GM19099 (cell line): ENCODE measurements around the gene TAGLN2.

Source experiments
- POLR2A ChIP-seq: IDR thresholded peaks from 3 replicates; pipeline ENCODE4 v1.6.1; 2011; ENCODE audit warnings: low read depth; ENCODE audit not compliant: insufficient read length; ENCODE audit errors: extremely low read depth

TAGLN2 gene

GRCh38 chr1:159942632-159943277 is 17.4 kb upstream of the TAGLN2 start:
- no peak for TF ChIP-seq POLR2A

DNA sequence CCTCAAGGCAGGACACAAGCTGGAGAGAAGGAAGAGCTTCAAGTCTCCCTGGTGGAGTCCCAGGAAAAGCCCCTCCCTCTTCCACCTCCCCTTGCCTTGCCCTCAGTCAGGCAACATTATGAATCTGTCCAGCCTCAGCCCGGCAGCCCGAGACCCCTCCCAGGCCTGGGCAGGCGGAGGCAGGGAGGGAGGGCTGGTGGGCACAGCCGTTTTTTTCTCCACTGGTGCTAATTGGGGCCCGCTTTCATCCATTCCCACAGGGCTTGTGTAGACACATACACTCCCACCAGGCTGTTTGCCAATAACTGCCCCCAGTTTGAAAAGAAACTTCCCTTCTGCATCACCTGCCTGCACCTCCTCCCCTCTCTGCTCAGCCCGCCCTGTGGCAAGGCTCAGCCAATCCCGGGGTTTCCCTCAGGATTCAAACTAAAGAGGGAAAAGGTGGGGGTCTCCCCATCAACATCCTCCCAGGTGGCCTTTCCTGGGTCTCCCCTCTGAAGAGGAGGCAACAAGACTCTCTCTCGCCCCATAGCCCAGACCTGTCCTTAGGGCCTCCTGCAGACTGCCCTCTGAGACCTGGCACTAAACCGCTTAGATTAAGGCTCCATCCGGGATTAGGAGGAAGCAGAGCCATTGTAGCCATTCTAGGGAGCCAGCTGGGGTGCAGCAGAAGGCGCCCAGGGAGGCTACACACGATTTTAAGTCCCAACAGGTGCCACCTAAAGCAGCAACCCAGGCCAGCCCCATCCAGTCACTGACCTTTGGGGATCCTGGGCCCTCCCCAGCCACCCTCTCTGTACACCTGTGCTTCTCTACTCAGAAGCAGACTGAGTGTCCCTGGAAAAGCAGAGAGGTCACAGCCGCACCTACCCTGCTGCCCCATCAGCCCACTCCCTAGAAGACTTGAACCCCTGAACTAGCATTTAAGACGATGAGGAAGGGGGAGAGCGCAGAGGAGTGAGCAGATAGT is 16.6 kb upstream of the TAGLN2 start:
- no peak for TF ChIP-seq POLR2A

DNA sequence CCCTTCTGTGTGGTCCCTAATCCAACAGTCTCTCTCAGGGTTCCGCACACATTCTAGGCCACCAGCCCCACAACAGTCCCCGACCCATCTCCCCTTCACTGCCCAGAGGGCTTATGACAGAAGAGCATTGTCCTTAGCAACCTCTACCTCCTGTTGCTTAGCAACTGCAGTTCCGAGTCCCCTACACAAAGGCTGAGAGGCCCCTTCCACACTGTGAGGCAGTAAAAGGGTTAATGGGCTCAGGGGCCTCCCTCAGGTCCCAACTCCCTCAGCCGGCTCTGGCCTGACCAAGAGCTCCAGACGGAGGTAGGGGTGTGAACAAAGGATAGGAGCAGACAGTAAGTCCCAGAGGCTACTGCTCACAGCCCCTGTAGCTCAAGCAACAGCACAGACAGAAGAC is 15.8 kb upstream of the TAGLN2 start:
- TF ChIP-seq POLR2A = no peak

DNA sequence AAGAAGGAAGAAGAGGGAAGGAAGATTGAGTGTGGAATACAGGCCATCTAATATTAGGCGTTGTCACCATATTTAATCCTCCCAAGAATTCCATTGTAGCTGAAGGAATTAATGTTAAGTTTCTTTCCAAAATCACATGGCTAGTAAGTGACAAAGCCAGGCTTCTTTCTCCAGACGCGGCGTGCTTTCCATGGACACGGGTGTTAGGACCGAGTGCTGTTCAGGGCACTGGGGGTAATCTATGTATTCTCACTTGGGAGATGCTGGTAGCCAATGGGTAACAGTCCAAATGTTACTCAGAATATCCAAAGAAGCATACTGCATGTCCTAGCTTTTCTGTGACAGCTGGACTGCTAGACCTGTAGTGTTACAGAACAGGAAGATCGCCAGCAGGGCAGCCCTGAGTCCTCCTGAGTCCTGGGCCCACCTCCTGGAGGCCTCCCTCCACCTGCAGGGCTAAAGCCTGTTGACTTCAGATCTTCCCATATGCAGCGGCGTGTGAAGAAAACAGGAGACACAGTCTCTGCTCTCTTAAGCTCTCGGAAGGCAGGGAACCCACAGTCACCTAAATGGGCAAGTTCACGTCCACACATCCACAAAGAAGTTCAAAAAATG is 14.8 kb upstream of the TAGLN2 start:
- TF ChIP-seq POLR2A = no peak

DNA sequence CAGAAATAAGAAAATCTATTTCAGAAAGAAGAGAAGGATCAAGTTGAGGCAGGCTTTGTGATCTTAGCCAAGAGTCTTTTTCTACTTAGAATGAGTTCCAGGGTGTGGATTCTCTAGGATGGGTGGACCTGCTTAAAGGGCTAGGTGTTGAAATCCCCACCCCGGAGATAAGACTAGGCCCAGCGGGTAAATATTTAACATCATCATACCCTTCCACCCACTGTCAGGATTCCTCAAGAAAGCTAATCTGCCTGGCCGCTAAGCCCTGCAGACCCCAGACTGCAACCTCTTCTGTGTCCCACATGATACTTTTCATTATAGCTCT is 14.3 kb upstream of the TAGLN2 start:
- TF ChIP-seq POLR2A = no peak

GRCh38 chr1:159938905-159939677 is 13.8 kb upstream of the TAGLN2 start:
- TF ChIP-seq POLR2A = no peak

- TF ChIP-seq POLR2A = no peak
These were observed 13.0 kb upstream of the TAGLN2 start for GRCh38 chr1:159938211-159938852.

- no peak for TF ChIP-seq POLR2A
These were observed 11.9 kb upstream of the TAGLN2 start for GRCh38 chr1:159937054-159937750.

DNA sequence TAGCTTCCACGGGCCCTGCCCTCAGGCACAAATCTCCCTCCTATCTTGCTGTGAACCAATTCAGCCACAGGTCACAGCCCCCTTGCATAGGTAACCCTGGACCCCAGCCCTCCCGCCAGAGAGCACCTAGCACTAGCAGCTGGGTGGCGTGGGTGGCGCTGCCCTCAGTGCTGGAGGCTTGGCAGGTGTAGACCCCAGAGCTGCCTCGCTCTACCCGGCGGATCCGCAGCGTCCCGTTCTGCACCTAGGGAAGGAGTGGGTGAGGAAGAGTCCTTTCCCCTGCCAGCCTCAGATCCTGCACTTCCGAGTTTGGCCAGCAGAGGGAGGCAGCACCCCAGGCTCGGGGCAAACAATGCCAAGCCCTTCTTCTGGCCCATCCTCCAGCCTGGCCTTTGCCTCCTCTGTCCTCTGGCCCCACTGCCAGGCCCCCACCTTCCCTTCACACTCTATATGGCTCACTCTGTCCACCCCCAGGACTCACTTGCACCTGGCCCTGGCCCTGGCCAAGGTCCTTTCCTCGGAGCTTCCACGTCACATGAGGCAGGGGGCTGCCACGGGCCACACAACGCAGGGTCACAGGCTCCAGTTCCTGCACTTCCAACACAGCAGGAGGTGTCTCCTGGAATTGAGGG is 11.1 kb upstream of the TAGLN2 start:
- no peak for TF ChIP-seq POLR2A

GRCh38 chr1:159935719-159936272 is 10.5 kb upstream of the TAGLN2 start:
- no peak for TF ChIP-seq POLR2A

DNA sequence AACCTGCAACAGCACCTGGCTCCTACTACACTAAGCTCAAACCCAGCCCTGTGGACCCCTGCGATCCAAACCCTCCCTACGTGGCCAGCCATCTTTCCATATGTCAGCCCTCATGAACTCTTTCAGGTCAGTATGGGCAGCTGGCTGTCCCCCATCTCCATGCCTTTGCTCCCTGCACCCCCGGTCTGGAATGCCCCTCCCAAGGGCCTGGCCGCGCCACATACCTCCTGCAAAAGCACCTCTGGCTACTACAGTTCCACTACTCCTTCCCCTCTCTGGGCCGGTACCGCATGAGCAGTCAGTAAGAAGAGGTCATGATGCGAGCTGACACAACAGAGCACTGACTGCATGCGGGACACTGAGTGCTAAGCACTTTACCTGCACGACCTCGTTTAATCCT is 10.0 kb upstream of the TAGLN2 start:
- no peak for TF ChIP-seq POLR2A

DNA sequence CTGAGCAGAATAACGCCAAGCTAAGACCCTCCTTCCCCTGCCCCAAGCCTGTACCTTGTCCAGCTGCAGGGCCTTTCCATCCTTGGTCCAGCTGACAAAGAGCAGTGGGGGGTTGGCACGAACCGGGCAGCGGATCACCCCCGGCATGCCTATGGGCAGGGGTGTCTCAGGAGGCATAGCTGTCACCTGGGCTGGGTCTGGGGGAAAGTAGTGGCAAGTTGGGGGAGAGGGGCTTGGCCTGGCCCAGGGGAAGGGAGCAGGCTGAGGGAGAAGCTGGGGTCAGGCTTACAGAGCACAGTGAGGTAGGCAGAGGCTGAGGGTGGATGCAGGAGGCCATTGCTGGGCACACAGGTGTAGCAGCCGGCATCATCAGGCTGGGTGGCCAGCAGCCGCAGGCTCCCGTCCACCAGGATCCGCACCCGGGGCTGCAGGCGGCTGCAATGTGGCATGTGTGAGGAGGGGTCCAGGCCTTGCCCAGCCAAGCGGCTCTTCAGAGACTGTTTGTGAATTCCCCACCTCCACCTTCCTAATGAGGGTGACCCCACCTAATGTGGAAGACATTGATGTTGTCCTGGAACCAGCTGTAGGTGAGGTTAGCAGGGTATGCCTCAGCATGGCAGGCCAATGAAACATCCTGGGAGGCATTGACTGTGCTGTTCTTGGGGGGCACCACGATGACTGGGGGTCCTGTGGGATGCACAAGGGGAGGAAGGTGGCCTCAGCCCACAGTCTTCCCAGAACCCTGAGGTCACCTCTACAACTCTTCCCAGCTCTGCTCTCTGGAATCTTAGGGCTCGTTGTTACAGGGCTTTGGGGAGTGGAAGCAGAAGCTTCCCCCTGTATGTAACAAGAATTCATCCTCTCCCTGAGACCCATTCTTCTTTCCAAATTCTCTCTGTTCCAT is 9.1 kb upstream of the TAGLN2 start:
- TF ChIP-seq POLR2A = no peak
